T-cell (primary cell): Measurements from ENCODE around the gene CHST2. TPM values are rescaled to one million over a fixed set of nuclear protein-coding genes. Genes with fewer than 3 reads are reported as not detected.

ENCODE experiments used
- ATAC-seq, 4 experiments: fragments of 200-7000 bp in 3 of 4; fragments of 150-1000 bp in 1 of 4; cut with Tn5 transposase; replicated peaks in 1 of 4; 1 replicate in 3 of 4; 2 replicates in 1 of 4; pipeline ENCODE4 v1.10.0; 2021; ENCODE audit warnings: moderate library complexity in 3 of 4, mild to moderate bottlenecking in 2 of 4, moderate number of reproducible peaks in 1 of 4
- CTCF ChIA-PET, 2 donors: fragments of 300-600 bp; sonication (Branson Sonifier 250); formaldehyde crosslinking; loops; one replicate each; lab custom pipeline; 2022; ENCODE audit warnings: antibody characterized with exemption in 2 of 2; lab: Charles Lee
- POLR2A ChIA-PET, 2 donors: fragments of 300-600 bp; sonication (Branson Sonifier 250); formaldehyde crosslinking; loops; one replicate each; lab custom pipeline; 2022; ENCODE audit warnings: antibody characterized with exemption in 2 of 2; lab: Charles Lee
- DNase-seq, 35 experiments: peaks; one replicate each; pipeline versions ENCODE4 v3.0.0 to v3.0.0-alpha.2; 2013 to 2023
- H3K27ac ChIP-seq: one replicate; pipeline ENCODE4 v1.5.1; 2013; ENCODE audit warnings: low read length
- H3K27me3 ChIP-seq, 2 experiments: replicated peaks in 1 of 2; 1 replicate in 1 of 2; 2 replicates in 1 of 2; pipeline versions ENCODE4 v1.6.1 to v1.7.0; 2013; ENCODE audit warnings: low read length in 1 of 2, mixed read lengths in 1 of 2; ENCODE audit not compliant: control insufficient read depth in 2 of 2, insufficient read depth in 2 of 2; ENCODE audit errors: extremely low read depth in 1 of 2
- H3K36me3 ChIP-seq, 2 donors: 1 replicate in 1 of 2; 2 replicates in 1 of 2; pipeline versions ENCODE4 v1.6.1 to v1.7.0; 2013; ENCODE audit warnings: low read length in 1 of 2; ENCODE audit not compliant: control insufficient read depth in 2 of 2, insufficient read depth in 1 of 2; ENCODE audit errors: extremely low read depth in 1 of 2
- H3K4me1 ChIP-seq, 2 experiments: 1 replicate in 1 of 2; 2 replicates in 1 of 2; pipeline versions ENCODE4 v1.6.1 to v1.7.0; 2013; ENCODE audit warnings: low read length in 2 of 2, mixed read lengths in 1 of 2; ENCODE audit not compliant: insufficient read depth in 2 of 2, control insufficient read depth in 1 of 2; ENCODE audit errors: extremely low read depth in 1 of 2
- H3K4me3 ChIP-seq, 2 donors: 1 replicate in 1 of 2; 2 replicates in 1 of 2; pipeline versions ENCODE4 v1.5.1 to v1.7.0; 2013; ENCODE audit warnings: mild to moderate bottlenecking in 2 of 2, low read length in 1 of 2, moderate library complexity in 1 of 2; ENCODE audit not compliant: control insufficient read depth in 1 of 2; ENCODE audit errors: extremely low read depth in 1 of 2
- H3K9me3 ChIP-seq: 2 replicates; pipeline ENCODE4 v1.7.0; 2013
- H3K27ac Mint-ChIP-seq, 2 donors: one replicate each; pipeline ENCODE4 v1.8.0; 2020 to 2021; ENCODE audit warnings: mild to moderate bottlenecking in 2 of 2, mixed read lengths in 2 of 2
- H3K27me3 Mint-ChIP-seq, 2 donors: one replicate each; pipeline ENCODE4 v1.8.0; 2021 to 2022; ENCODE audit warnings: mixed read lengths in 2 of 2
- H3K36me3 Mint-ChIP-seq: one replicate; pipeline ENCODE4 v1.8.0; 2021; ENCODE audit warnings: mixed read lengths
- H3K4me1 Mint-ChIP-seq, 3 donors: one replicate each; pipeline ENCODE4 v1.8.0; 2020 to 2022; ENCODE audit warnings: mixed read lengths in 3 of 3, mild to moderate bottlenecking in 1 of 3
- H3K4me3 Mint-ChIP-seq, 3 donors: one replicate each; pipeline ENCODE4 v1.8.0; 2020 to 2022; ENCODE audit warnings: mild to moderate bottlenecking in 3 of 3, mixed read lengths in 3 of 3, moderate library complexity in 3 of 3
- H3K9me3 Mint-ChIP-seq, 3 donors: one replicate each; pipeline ENCODE4 v1.8.0; 2020 to 2022; ENCODE audit warnings: mixed read lengths in 3 of 3
- WGBS: methylation state at CpG from one replicate; pipeline ENCODE4 v1.1.5; 2013; ENCODE audit warnings: missing lambda C conversion rate; ENCODE audit not compliant: insufficient coverage; 5-methylcytosine and 5-hydroxymethylcytosine counted together
- total RNA-seq, 35 experiments: library from RNA in 6 of 35; stranded (reverse) in 6 of 35; fragments of 120-200 nt in 1 of 35; gene quantifications; one replicate each; pipeline versions ENCODE4 v1.2.1 to v1.2.4 and lab custom pipeline; 2013 to 2026

Gene CHST2
- total RNA-seq, 5 donors from 2014 or later (not counting 1 experiment from before 2014, with no cell fraction given) = 1.7 to 5.6 (median 4.4) TPM

DNA sequence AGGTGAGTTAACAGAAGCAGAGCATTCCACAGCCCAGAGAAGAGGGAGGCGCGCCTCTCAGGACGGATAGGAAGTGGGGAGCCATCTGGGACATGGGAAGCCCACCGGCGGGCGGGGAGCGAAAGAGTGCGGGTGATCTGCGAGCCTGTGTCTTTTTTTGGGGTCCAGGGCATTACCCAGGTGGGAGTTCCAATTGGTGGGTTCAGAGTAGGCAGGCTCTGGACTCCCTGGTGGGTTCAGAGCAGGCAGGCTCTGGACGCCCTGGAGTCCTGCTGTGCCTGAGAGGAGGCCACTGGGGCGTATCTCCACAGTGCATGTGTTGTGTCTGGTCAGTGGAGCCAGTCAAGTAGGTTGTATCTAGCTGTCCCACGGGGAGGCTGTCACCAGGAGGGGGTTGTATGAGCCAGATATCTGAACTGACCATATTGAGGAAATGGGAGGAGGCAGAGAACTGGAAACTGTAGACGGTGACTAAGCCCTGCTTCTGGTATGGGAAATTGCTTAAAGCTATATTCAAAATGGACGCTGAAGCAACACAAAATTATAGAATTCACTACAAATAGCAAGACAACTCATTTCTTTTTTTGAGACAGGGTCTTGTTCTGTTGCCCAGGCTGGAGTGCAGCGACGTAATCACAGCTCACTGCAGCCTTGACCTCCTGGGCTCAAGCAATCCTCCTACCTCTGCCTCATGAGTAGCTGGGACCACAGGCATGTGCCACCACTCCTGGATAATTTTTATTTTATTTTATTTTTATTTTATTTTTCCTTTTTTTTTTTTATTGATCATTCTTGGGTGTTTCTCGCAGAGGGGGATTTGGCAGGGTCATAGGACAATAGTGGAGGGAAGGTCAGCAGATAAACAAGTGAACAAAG lies 34.5 kb upstream of the CHST2 start:
- CTCF ChIA-PET = interaction anchor here in 1 of 2 donors (0.6 kb wide), 1 partner anchor 448 kb away, joined by 3 read pairs; no protein-coding TSS in a partner anchor
- H3K36me3 Mint-ChIP-seq = no peaks in the 10 kb centered on the region

DNA sequence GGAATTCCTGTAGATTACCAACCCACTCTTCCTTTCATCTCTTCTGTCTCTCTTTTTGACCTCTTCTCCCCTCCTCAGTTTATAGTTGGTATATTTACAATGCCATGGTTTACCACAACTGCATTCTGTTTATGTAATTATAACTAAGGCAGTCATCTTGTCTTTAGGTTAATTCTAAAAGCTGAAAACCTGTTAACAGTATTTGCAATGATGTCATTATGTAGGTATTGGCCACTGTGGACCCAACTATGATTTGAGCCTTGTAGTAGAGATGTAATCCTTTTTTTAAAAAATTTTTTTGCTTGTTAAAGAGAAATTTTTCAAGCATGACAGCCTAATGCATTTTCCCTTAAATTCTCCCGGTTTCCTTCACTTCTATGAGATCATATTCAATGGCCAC lies 30.7 kb upstream of the CHST2 start:
- Mint-ChIP-seq H3K4me3 (no peak overlapping the region), H3K4me1 (peaks cover 0 to 2% (median 0%) of the 10 kb centered on the region in 3 donors), H3K9me3 (no peaks in the 10 kb centered on the region), H3K36me3 (no peaks in the 10 kb centered on the region), H3K27me3 (peaks cover 0 to 7% of the 10 kb centered on the region in 2 donors), H3K27ac (no peak overlapping the region)
- ATAC-seq (no peak), DNase-seq (no peak)
- Histone ChIP-seq H3K4me1 (no peaks in the 10 kb centered on the region), H3K36me3 (no peaks in the 10 kb centered on the region), H3K27me3 (peaks cover 0 to 6% of the 10 kb centered on the region in 2 experiments), H3K27ac (no peak overlapping the region), H3K4me3 (no peak overlapping the region), H3K9me3 (no peaks in the 10 kb centered on the region)
- no CpG with 5 or more reads among the region's 1 CpG for WGBS
- CTCF ChIA-PET = no interaction called here
- POLR2A ChIA-PET = no interaction called here

More for the DNA sequence above, 34.5 kb upstream of the CHST2 start:
- Mint-ChIP-seq H3K27me3 (peaks cover 0 to 9% of the 10 kb centered on the region in 2 donors), H3K4me3 (no peak overlapping the region), H3K4me1 (peaks cover 0 to 12% (median 5%) of the 10 kb centered on the region in 3 donors), H3K9me3 (no peaks in the 10 kb centered on the region), H3K27ac (no peak overlapping the region)
- Histone ChIP-seq H3K4me3 (no peak overlapping the region), H3K4me1 (no peaks in the 10 kb centered on the region), H3K9me3 (no peaks in the 10 kb centered on the region), H3K27ac (no peak overlapping the region), H3K27me3 (peaks cover 0 to 13% of the 10 kb centered on the region in 2 experiments), H3K36me3 (no peaks in the 10 kb centered on the region)
- POLR2A ChIA-PET = no interaction called here
- WGBS = 86% methylated on average over 10 of the region's 17 CpGs
- DNase-seq (peak in 1 of 35 experiments; percentile 3), ATAC-seq (no peak)

DNA sequence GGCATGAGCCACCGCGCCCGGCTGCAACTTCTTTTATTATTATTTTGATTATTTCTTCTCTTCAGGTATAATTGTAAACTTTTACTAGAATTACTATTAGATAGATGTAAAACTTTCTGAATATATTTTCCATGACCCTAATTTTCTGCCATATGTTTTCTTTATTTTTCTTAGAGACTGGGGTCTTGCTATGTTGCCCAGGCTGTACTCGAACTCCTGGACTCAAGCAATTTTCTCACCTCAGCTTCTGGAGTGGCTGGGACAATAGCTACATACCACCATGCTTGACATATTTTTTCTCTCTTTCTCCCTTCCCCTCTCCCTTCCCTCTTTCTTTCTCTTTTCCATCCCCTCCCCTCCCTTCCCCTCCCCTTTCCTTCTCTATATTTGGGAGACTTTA lies 29.6 kb upstream of the CHST2 start:
- no peak overlapping the region for H3K27ac Mint-ChIP-seq

DNA sequence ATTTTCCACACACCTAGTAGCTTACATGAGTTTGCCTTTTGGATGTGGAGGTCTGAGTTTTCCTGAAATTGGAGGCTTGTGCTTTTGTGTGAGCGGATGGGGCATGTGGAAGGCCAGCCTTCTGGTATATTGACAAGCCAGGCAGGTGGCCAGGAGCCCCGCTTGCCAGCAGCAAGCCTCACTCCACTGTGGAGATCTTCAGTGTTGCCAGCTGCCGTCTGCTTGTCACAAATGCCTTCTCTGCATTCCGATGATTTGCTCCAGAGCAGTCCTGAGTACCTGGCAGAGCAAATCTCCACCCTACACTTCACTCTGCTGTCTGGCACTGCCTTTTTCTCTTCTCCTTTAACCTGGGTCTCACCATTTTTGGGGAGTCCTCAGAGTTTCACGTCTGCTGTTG lies 29.1 kb upstream of the CHST2 start:
- H3K27me3 Mint-ChIP-seq = peaks cover 0 to 3% of the 10 kb centered on the region in 2 donors
- Histone ChIP-seq H3K27ac (no peak overlapping the region), H3K9me3 (no peaks in the 10 kb centered on the region), H3K27me3 (no peaks in the 10 kb centered on the region), H3K4me1 (no peaks in the 10 kb centered on the region), H3K4me3 (no peak overlapping the region), H3K36me3 (no peaks in the 10 kb centered on the region)
- H3K9me3 Mint-ChIP-seq = no peaks in the 10 kb centered on the region
- DNase-seq = no peak
- peaks cover 0 to 2% (median 0%) of the 10 kb centered on the region in 3 donors for H3K4me1 Mint-ChIP-seq
- H3K4me3 Mint-ChIP-seq = no peak overlapping the region
- ChIA-PET CTCF (no interaction called here), POLR2A (no interaction called here)
- no peak for ATAC-seq
- whole genome bisulfite sequencing = 56% methylated on average over 3 of the region's 5 CpGs
- no peak overlapping the region for H3K27ac Mint-ChIP-seq
- H3K36me3 Mint-ChIP-seq = no peaks in the 10 kb centered on the region

More for the DNA sequence above, 29.6 kb upstream of the CHST2 start:
- H3K36me3 ChIP-seq = no peaks in the 10 kb centered on the region
- H3K27ac ChIP-seq = no peak overlapping the region
- Mint-ChIP-seq H3K36me3 (no peaks in the 10 kb centered on the region), H3K27me3 (peaks cover 0 to 4% of the 10 kb centered on the region in 2 donors), H3K9me3 (no peaks in the 10 kb centered on the region), H3K4me3 (no peak overlapping the region), H3K4me1 (peaks cover 0 to 2% (median 0%) of the 10 kb centered on the region in 3 donors)
- ChIA-PET POLR2A (no interaction called here), CTCF (no interaction called here)
- H3K4me1 ChIP-seq = no peaks in the 10 kb centered on the region
- no peak for DNase-seq
- no CpG with 5 or more reads among the region's 4 CpGs for WGBS
- H3K9me3 ChIP-seq = no peaks in the 10 kb centered on the region
- ATAC-seq = no peak
- H3K27me3 ChIP-seq = peaks cover 0 to 1% of the 10 kb centered on the region in 2 experiments
- H3K4me3 ChIP-seq = no peak overlapping the region

DNA sequence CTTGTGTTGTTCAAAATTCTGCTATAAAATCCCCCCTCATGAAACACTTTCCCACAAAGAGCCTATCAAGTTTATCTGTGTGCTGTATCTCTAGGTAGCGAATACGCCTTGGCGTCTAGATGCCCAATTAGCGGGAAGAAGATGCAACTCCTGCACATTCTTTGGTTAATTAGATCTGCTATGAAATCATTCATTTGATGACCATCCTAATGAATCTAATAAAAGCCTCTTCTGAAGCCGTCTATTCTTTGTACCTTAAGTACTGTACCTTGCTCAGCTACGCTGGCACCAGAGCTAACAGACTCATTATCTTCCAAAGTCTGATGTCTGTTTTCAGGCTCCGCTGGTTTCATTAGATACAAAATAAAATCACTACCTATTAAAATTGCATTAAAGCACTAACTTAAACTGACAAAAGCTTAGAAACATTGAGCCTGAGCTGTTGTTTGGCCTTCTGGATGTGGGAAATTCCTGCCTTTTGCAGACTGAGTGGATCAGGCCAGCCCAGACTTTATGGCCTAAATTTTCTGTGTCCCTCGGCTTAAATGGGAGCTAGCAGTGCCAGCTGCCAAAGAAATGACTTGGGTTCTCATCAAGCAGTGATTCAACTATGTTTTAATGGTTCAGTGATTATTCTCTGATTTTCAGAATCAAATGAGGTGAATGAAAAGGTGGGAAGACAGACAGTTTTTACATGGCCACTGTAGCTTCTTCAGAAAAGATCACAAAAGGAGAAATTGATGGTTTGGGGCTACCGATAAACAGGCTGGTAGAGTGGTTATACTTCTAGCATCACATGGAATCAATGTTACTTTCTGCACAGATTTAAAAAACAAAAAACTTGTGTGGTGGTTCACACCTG lies 28.4 kb upstream of the CHST2 start:
- Histone ChIP-seq H3K36me3 (no peaks in the 10 kb centered on the region), H3K27me3 (no peaks in the 10 kb centered on the region), H3K9me3 (no peaks in the 10 kb centered on the region), H3K4me3 (no peak overlapping the region), H3K27ac (no peak overlapping the region), H3K4me1 (no peaks in the 10 kb centered on the region)
- no peaks in the 10 kb centered on the region for H3K9me3 Mint-ChIP-seq
- H3K4me3 Mint-ChIP-seq = no peak overlapping the region
- no peak for ATAC-seq
- no peak for DNase-seq
- no peak overlapping the region for H3K27ac Mint-ChIP-seq
- CTCF ChIA-PET = interaction anchor here in 1 of 2 donors (0.6 kb wide), 1 partner anchor 976 kb away, joined by 4 read pairs; no protein-coding TSS in a partner anchor
- no peaks in the 10 kb centered on the region for H3K36me3 Mint-ChIP-seq
- POLR2A ChIA-PET = interaction anchor here in 1 of 2 donors (0.6 kb wide), 1 partner anchor 1258 kb away, joined by 5 read pairs; no protein-coding TSS in a partner anchor
- peaks cover 0 to 3% of the 10 kb centered on the region in 2 donors for H3K27me3 Mint-ChIP-seq
- H3K4me1 Mint-ChIP-seq = peaks cover 0 to 2% (median 0%) of the 10 kb centered on the region in 3 donors
- 93% methylated on average over 5 of the region's 9 CpGs for WGBS

DNA sequence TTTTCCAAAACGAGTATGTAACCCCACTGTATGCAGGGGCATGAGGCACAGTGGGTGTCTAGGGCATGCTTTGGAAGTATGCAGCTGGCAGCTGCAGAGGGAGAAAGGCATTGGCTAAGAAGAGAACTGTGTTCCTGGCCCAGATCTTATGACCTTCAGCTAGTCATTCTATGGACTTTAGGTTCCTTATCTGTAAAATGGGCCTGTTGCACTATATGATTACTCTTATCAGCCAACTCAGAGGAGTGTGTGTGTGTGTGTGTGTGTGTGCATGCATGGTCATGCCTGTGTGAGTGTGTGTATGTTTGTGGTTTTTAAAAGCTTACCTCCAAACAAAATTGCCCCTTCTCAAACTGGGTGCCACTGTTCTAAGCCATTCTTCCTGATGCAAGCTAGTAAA lies 27.4 kb upstream of the CHST2 start:
- no peak overlapping the region for H3K27ac Mint-ChIP-seq
- ATAC-seq (no peak), DNase-seq (no peak)
- no peaks in the 10 kb centered on the region for H3K4me1 ChIP-seq
- peaks cover 0 to 2% (median 0%) of the 10 kb centered on the region in 3 donors for H3K4me1 Mint-ChIP-seq
- H3K27me3 Mint-ChIP-seq = peaks cover 0 to 3% of the 10 kb centered on the region in 2 donors
- no peak overlapping the region for H3K4me3 ChIP-seq
- H3K27ac ChIP-seq = no peak overlapping the region
- no peaks in the 10 kb centered on the region for H3K9me3 ChIP-seq
- H3K9me3 Mint-ChIP-seq = peaks cover 0 to 5% (median under 1%) of the 10 kb centered on the region in 3 donors
- ChIA-PET CTCF (no interaction called here), POLR2A (no interaction called here)
- 40% methylated on average over 1 of the region's 1 CpG for WGBS
- H3K36me3 Mint-ChIP-seq = no peaks in the 10 kb centered on the region
- H3K36me3 ChIP-seq = no peaks in the 10 kb centered on the region
- H3K4me3 Mint-ChIP-seq = no peak overlapping the region
- H3K27me3 ChIP-seq = no peaks in the 10 kb centered on the region
